A673 (cell line): ENCODE measurements around the gene COL20A1. TPM values are rescaled to one million over a fixed set of nuclear protein-coding genes. Genes with fewer than 3 reads are reported as not detected.

Experiments used
- BruUV-seq: library from RNA; stranded (reverse); fragments of 400-500 nt; replicated peaks from 2 replicates; lab custom pipeline; 2021; lab: Mats Ljungman, UMichigan
- CTCF ChIA-PET: fragments of 300-600 bp; sonication (Branson Sonifier 250); formaldehyde crosslinking; loops from one replicate; lab custom pipeline; 2022; ENCODE audit warnings: antibody characterized with exemption; lab: Charles Lee
- POLR2A ChIA-PET: fragments of 300-600 bp; sonication (Branson Sonifier 250); formaldehyde crosslinking; loops from one replicate; lab custom pipeline; 2022; ENCODE audit warnings: antibody characterized with exemption; ENCODE audit not compliant: low non-redundant PET; lab: Charles Lee
- DNase-seq: peaks from one replicate; pipeline ENCODE4 v3.0.0-alpha.2; 2015; ENCODE audit warnings: low spot score
- H3K27ac ChIP-seq: fragments of 200-600 bp; sonication (generic); 2 replicates; pipeline ENCODE4 v1.5.1; 2016; ENCODE audit warnings: mixed run types, low read depth, mild to moderate bottlenecking, mixed read lengths, antibody characterized with exemption, low read length; ENCODE audit not compliant: poor library complexity, severe bottlenecking
- H3K27me3 ChIP-seq: fragments of 200-600 bp; sonication (generic); replicated peaks from 2 replicates; pipeline ENCODE4 v1.6.1; 2017; ENCODE audit warnings: mixed run types, low read depth, mild to moderate bottlenecking, mixed read lengths, antibody characterized with exemption, low read length; ENCODE audit not compliant: insufficient read depth, poor library complexity
- H3K36me3 ChIP-seq: fragments of 200-600 bp; sonication (generic); 2 replicates; pipeline ENCODE4 v1.6.1; 2016; ENCODE audit warnings: mixed run types, mild to moderate bottlenecking, mixed read lengths, antibody characterized with exemption, low read length; ENCODE audit not compliant: insufficient read depth, poor library complexity, severe bottlenecking
- H3K4me1 ChIP-seq: fragments of 200-600 bp; sonication (generic); 2 replicates; pipeline ENCODE4 v1.6.1; 2017; ENCODE audit warnings: mixed run types, mild to moderate bottlenecking, mixed read lengths, antibody characterized with exemption, low read length; ENCODE audit not compliant: insufficient read depth, poor library complexity, severe bottlenecking
- H3K4me3 ChIP-seq: fragments of 200-600 bp; sonication (generic); 2 replicates; pipeline ENCODE4 v1.5.1; 2016; ENCODE audit warnings: low read depth, mixed run types, mild to moderate bottlenecking, mixed read lengths, low read length; ENCODE audit not compliant: poor library complexity, severe bottlenecking
- H3K9me3 ChIP-seq: fragments of 200-600 bp; sonication (generic); 2 replicates; pipeline ENCODE4 v1.6.1; 2016; ENCODE audit warnings: mixed run types, low read depth, mild to moderate bottlenecking, mixed read lengths, antibody characterized with exemption, low read length; ENCODE audit not compliant: poor library complexity, severe bottlenecking
- EZH2 ChIP-seq: fragments of 200-600 bp; sonication (generic); IDR thresholded peaks from 2 replicates; pipeline ENCODE4 v1.6.1; 2017; ENCODE audit warnings: borderline replicate concordance, low read depth, mild to moderate bottlenecking, mixed read lengths, antibody characterized with exemption, low read length; ENCODE audit not compliant: poor library complexity, severe bottlenecking
- intact Hi-C: fragments of 100-400 bp; cut with micrococcal nuclease; formaldehyde crosslinking; loops from one replicate; pipeline ENCODE4 v1.10.0; 2022; ENCODE audit not compliant: unreplicated experiment
- total RNA-seq: library from RNA; stranded (reverse); gene quantifications from 2 replicates; pipeline ENCODE4 v1.2.3, GENCODE V29; 2021
- TF ChIP-seq, protein P1 (sequence below): fragments of 300-800, 200-600 bp; sonication (generic); conservative IDR thresholded peaks from 2 replicates; pipeline ENCODE4 v1.5.1; 2017; ENCODE audit warnings: low read depth, mild to moderate bottlenecking, antibody characterized with exemption, low read length, moderate library complexity, mixed read lengths

The COL20A1 gene
- total RNA-seq, 1 experiment from 2014 or later, result not detected

DNA sequence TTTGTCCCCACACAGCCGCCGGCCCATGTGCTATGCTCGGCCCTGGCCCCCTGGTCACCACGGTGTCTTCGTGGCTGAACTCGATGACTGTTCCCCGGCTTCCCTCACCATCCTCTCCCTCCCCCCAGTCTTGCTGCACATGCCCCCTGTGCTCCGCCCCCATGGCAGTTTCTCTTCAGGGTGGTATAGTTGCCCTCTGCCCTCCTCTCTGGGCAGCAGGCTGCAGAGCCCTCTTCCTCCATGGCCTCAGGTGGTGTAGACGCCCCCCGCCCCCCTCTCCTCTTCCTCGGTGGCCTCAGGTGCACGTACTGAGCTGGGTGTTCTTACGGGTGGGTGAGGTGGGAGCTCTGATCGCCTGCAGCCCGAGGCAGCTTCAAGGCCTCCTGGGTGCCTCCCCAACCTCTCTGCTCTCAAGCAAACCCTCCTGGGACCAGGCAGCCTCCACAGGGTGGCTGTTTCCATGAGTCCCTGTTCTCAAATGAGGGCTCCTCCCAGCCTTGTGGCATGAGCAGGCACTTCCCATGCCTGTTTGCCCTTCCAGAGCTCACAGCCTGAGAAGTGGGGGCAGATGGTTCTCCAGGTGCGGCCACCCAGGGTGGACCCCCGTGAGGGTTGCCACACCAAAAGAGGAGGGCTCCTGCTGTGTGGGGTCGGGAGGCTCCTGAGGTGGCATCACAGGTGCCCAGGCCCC, 24.8 kb downstream of the COL20A1 start:
- Histone ChIP-seq H3K4me3 (no peak overlapping the region), H3K27me3 (no peaks in the 10 kb centered on the region), H3K27ac (no peak overlapping the region), H3K4me1 (no peaks in the 10 kb centered on the region), H3K36me3 (no peaks in the 10 kb centered on the region), H3K9me3 (no peaks in the 10 kb centered on the region)
- BruUV-seq, result no TSS peak
- DNase-seq, result no peak
- CTCF ChIA-PET, result interaction anchor here (1.0 kb wide), 1 partner anchor 64 kb away, joined by 4 read pairs; no protein-coding TSS in a partner anchor
- intact Hi-C loops, result no loop called here
- POLR2A ChIA-PET, result interaction anchor here (0.6 kb wide), 1 partner anchor 31 kb away, joined by 7 read pairs; no protein-coding TSS in a partner anchor
- TF ChIP-seq, protein P1, sequence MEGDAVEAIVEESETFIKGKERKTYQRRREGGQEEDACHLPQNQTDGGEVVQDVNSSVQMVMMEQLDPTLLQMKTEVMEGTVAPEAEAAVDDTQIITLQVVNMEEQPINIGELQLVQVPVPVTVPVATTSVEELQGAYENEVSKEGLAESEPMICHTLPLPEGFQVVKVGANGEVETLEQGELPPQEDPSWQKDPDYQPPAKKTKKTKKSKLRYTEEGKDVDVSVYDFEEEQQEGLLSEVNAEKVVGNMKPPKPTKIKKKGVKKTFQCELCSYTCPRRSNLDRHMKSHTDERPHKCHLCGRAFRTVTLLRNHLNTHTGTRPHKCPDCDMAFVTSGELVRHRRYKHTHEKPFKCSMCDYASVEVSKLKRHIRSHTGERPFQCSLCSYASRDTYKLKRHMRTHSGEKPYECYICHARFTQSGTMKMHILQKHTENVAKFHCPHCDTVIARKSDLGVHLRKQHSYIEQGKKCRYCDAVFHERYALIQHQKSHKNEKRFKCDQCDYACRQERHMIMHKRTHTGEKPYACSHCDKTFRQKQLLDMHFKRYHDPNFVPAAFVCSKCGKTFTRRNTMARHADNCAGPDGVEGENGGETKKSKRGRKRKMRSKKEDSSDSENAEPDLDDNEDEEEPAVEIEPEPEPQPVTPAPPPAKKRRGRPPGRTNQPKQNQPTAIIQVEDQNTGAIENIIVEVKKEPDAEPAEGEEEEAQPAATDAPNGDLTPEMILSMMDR, result no peak
- TF ChIP-seq EZH2, result no peak

DNA sequence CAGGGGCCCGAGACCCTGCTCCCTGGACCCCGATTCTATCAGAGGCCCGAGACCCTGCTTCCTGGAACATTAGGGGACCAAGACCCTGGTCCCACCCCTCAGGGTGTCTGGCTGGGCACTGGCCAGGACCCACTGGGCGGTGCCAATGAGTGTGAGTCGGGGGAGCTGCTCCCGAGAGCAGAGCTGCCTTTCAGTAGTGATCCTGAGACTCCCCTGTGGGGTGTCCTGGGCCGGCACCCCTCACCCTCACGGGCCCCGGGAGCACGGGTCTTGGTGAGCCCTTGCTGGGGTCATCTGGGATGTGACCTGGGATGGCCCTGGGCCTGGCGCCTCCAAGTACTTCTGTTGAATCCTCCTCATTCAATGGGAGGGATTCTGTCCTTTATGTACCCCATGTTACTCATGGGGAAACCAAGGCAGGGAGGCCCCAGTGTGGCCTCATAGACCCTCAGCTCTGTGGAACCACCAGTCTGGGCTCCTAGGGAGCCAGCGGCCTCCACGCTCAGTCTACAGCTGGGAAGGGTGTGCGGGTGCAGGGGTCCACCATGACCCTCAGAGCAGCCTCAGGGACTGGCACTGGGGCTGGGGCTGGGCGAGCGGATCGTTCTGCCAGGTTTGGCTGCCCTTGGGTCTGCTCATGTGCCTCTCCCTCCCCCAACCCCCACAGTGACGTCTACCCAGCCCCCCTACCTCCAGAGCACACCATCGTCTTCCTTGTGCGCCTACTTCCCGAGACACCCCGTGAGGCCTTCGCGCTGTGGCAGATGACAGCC, 25.6 kb downstream of the COL20A1 start:
- BruUV-seq, result no TSS peak
- no peaks in the 10 kb centered on the region for H3K4me1 ChIP-seq
- no peaks in the 10 kb centered on the region for H3K27me3 ChIP-seq
- H3K9me3 ChIP-seq, result no peaks in the 10 kb centered on the region
- intact Hi-C loops, result no loop called here
- ChIA-PET CTCF (no interaction called here), POLR2A (no interaction called here)
- H3K4me3 ChIP-seq, result no peak overlapping the region
- TF ChIP-seq, protein P1, result no peak
- no peak for TF ChIP-seq EZH2
- H3K36me3 ChIP-seq, result no peaks in the 10 kb centered on the region
- no peak overlapping the region for H3K27ac ChIP-seq
- DNase-seq, result no peak

DNA sequence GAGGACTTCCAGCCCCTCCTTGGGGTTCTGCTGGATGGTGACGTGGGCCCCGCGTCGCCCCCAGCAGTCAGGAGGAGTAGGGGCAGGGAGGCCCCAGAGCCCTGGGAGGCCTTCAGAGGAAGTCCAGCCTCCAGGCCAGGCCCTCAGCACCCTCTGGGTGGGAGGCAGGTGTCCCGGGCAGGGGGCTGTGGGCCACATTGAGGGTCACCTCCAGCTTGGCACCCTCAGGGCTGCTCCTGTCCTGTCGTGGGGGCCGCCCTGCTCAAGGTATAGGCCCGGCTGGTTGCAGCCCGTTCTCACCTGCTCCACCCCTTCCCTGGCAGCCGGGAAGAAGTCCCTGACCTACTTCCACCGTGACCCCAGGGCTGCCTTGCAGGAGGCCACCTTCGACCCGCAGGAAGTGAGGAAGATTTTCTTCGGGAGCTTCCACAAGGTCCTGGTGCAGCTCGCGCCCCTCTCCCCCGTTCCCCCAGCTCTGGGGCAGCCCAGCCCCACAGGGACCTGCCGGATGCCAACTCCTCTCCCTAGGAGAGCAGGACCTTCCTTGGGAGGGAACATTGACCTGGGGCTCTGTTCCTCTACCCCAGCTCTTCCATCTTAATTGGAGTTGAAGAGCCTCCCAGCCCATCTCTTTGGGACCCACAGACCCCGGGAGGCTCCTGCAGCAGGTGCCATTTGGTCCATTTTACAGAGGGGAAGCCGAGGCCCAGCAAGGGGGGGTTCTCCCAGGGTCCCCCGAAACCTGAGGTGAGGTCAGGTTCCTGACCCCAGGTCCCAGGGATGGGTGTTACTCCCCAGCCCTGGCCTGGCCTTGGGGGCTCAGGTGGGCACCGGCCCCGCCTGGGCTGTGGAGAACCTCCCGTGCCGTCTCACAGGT, 26.4 kb downstream of the COL20A1 start:
- DNase-seq, result no peak
- ChIA-PET POLR2A (no interaction called here), CTCF (no interaction called here)
- no peaks in the 10 kb centered on the region for H3K27me3 ChIP-seq
- no peaks in the 10 kb centered on the region for H3K36me3 ChIP-seq
- H3K4me1 ChIP-seq, result no peaks in the 10 kb centered on the region
- no peak for TF ChIP-seq EZH2
- TF ChIP-seq, protein P1, result no peak
- H3K27ac ChIP-seq, result no peak overlapping the region
- H3K9me3 ChIP-seq, result no peaks in the 10 kb centered on the region
- BruUV-seq, result no TSS peak
- intact Hi-C loops, result no loop called here
- H3K4me3 ChIP-seq, result no peak overlapping the region
